ENCODE measurements around the gene CKLF.
"Not testable (repeated sequence)": the region's sequence is repeated elsewhere in the genome, so short reads cannot be mapped to it uniquely, and the experiment has no call there.

The CKLF gene

GRCh38 chr16:66596986-66597848 is 44.8 kb downstream of the CKLF start:
- DNase-seq (ENCODE audit: low read depth in 3 of 3): no peak

DNA sequence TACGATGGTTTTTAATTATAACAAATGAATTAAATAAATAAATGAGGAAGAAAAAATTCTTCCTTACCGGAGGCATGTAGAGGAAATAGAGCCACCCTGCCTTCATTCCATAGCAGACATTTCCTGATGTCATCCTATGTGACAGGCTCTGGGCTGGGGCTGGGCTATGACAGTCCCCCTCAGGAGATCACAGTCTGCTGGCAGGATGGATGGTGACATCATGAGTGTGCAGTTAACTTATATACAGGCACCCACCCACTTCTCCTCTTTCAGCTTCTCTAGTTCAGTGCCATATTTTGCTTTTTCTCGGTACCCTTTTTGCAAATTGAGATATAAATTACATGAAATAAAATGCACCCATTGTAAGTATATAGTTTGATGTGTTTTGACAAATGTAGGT is 45.7 kb downstream of the CKLF start:
- no peak for DNase-seq (ENCODE audit: low read depth in 3 of 3)

DNA sequence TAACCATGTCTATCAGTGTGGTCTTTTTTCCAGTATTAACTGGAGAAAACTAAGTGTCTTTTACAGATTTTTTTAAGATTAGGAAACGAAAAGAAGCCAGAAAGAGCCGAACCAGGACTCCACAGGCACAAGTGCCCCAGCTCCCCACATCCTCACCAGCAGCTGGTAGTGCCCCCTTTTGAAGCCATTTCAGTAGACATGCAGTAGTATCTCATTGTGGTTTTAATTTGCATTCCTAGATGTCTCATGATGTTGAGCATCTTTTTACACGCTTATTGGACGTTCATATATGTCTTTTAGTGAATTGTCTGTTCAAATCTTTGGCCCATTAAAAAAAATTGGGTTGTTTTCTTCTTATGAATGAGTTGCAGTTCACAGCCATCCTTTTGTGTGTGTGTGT is 47.4 kb downstream of the CKLF start:
- DNase-seq (ENCODE audit: low read depth in 3 of 3): no peak

- no peak for DNase-seq (ENCODE audit: low read depth in 3 of 3)
Measured at GRCh38 chr16:66600477-66600876, 48.1 kb downstream of the CKLF start.

GRCh38 chr16:66601471-66601870 is 49.1 kb downstream of the CKLF start:
- DNase-seq (ENCODE audit: low read depth in 3 of 3): no peak

DNA sequence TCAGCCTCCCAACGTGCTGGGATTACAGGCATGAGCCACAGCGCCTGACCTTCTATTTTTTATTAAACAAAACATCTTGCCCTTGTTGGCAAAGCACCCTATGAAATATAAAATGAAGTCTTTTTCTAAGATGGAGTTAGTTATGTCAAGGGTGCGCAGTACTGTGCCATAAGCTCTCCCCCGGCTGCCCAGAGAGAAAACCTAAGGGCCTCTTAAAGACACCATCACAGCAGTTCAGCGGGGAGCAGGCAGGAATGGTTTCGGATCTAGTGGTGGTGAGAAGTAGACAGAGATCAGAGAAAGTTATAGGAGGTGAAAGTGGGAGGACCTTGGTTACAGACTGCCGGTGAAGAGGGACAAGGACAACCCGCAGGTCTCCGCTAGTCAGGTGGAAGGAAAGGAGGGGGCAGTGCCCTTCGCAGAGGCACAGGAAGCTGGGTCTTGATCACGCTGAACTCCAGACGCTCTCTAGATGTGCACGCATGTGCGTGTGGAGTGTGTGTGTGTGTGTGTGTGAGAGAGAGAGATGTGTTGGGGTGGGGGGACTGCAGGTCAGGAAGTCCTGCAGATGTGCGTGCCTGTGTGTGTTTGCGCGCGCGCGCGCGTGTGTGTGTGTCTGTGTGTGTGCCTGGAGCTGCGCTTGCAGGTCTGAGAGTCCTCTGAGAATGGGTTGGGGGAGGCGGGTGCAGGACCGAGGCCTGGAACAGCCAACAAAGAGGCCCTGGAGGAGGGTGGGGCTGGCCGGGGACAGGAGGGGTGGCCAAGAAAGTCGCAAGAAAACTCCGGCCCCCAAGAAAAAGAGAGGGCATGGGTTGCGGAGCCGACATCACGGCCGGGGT is 51.4 kb downstream of the CKLF start:
- peak; percentile 38 to 54 (median 51) for DNase-seq (ENCODE audit: low read depth in 3 of 3)

DNA sequence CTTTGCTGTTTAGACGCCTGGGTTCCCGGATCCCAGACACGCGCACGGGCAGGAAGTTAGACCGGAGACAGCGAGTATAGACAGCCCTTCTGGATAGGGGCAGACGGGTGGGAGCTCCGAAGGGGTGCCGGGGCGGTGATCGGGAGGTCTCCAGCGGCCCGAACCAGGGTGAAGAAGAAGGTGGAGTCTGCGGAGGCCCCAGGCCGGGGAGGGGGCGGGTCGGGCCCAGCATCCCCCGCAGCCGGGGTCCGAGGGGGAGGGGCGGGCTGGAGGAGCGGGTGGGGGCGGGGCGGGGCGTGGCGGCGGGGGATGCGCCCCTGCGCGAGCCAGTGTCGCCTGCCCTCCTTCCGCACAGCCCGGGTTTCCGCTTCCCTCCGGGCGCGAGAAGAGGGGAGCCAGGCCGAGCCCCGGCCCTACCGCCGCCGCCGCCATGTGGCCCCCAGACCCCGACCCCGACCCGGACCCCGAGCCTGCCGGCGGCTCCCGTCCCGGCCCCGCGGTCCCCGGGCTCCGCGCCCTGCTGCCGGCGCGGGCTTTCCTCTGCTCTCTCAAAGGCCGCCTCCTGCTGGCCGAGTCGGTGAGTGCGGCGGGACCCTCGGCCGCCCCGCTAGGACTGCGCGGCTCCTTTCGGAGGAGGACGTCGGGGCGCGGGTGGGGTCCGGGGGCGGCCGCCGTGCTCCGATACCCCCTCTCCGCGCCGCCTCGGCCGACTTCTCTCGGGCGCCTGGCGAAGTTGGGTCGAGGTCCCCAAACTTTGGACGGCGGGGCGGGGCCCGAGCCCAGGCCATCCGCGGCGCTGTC is 52.2 kb downstream of the CKLF start, which contains the start of gene CMTM3:
TSS of gene CMTM3 (plus strand) at position 329 of the 801 bp plus-strand sequence. CDS start at position 431, 102 bp downstream.
- peak; percentile 44 to 69 (median 49) for DNase-seq (ENCODE audit: low read depth in 3 of 3)

DNA sequence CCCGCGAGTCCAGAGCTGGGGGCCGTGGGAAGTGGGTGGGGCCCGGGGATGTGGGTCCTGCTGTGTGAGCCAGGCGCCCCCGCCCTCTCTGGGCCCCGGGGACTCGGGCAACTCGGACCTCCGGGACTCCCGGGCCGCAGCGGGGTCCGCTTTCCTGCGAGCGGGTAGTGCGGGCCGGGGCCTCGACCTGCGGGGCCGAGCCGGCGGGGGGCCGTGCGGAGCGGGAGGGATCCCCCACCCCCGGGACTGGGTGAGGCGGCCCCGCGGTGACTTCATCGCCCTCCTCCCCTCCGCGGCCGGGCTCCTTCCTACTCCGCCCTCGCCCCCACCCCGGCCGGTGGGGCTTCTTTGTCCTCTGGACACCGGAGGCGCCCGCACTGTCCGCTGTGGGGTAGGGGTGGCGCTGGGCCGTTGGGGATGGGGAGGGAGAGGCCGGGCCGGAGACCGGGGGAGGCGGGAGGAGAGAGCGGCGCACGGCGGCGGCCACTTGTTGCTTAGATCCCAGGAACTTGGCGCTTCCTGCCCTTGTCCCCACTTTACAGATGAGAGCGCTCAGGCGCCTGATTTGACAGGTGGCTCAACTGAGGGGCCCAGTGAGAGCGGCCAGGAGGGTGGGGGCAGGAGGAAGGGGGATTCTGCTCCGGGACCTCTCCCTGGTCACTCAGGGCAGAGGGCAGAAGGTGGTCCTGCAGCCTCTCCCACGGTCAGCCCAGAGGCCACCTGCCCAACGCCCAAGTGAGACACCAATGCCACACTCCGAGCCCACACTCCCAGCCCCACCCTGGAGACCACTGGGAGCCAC is 53.0 kb downstream of the CKLF start:
- peak in 1 of 3 donors; percentile 41 for DNase-seq (ENCODE audit: low read depth in 3 of 3)

- no peak for DNase-seq (ENCODE audit: low read depth in 3 of 3)
Measured at GRCh38 chr16:66605979-66606751, 53.8 kb downstream of the CKLF start.

DNA sequence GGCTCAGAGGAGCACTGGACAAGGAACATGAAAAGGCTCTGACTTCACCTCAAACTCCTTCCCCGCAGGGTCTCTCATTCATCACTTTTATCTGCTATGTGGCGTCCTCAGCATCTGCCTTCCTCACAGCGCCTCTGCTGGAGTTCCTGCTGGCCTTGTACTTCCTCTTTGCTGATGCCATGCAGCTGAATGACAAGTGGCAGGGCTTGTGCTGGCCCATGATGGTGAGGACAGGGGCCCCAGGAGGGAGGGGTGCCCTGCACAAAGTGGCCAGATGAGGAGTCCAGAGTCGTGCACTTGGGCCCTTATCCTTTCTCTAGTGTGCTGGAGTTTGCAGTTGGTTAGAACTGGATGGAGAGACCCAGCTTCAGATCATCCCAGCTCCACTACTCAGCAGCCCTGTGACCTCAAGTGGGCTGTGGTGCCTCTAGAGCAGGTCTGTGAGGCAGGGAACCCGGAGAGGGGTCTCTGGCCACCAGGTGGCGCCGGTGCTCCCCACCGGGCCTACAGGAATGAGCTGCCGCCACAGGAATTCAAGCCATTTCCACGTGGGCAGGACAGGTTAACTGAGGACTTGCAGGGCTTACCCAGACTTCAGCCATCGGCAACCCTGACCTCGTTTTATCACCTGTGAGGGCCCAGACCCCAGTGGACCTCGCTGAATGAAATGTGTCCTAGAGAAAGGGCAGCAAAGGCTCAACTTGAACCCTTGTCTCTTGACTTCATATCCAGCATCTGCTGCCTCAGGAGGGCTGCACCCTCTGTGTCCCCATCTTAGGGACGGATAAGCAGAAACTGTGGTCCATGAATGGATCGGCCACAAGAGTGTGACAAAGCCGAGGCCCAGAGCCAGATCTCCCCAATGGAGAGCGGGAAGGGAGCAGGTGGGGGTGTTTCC is 56.1 kb downstream of the CKLF start:
- peak; percentile 76 to 83 (median 77) for DNase-seq (ENCODE audit: low read depth in 3 of 3)

DNA sequence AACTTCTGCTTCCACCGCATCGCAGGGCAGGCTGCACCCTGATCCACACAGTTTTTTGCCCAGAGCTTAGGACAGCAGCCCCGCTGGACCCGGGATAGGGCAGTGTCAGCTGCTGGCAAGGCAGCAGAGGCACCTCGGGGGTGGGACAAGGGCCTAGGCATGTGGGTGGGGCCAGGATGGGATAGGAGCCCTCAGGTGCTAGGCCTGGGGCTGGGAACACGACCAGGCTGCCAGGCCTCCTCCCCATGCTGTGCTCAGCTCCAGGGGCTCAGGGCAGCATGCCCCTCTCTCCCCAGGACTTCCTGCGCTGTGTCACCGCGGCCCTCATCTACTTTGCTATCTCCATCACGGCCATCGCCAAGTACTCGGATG is 56.7 kb downstream of the CKLF start:
- DNase-seq (ENCODE audit: low read depth in 3 of 3): no peak

DNA sequence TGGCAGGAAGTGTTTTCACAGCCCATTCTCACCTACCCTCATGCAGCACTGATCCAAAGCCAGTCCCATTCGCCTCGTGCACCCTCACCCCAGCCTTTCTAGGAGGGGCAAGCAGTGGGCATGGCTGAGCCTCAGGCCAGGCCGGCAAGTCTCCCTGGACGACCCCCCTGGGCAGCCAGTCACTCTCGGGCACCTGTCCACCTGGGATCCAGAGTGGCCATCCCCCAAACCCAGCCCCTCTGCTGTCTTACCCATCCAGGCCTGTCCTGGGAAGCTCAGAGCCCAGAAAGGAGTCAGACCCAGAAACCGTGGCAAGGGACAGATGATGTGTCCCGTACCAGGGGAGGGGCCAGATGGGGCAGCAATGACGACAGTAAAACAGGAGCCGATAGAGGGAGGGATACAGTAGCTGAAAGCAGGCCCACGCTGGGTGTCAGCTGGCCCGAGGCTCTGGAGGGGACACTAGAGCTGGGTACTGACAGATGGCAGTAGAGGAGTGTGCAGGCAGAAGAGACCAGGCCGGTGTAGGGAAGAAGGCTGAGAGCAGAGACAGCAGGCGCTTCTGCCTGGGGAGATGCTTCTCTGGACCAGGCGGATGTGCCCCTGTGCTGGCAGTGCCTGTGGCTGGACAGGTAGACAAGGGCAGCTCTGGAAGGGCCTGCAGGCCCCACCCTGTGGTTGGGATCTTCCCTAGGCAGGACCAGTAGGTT is 57.9 kb downstream of the CKLF start:
- no peak for DNase-seq (ENCODE audit: low read depth in 3 of 3)

- DNase-seq (ENCODE audit: low read depth in 3 of 3): not testable (repeated sequence)
Measured at GRCh38 chr16:66611911-66612310, 59.5 kb downstream of the CKLF start.

- DNase-seq (ENCODE audit: low read depth in 3 of 3): no peak
Measured at GRCh38 chr16:66612422-66612821, 60.0 kb downstream of the CKLF start.

GRCh38 chr16:66614161-66614802 is 61.9 kb downstream of the CKLF start:
- no peak for DNase-seq (ENCODE audit: low read depth in 3 of 3)

Data from stimulated activated CD4-positive, alpha-beta T cell treated with anti-CD3 and anti-CD28 coated beads, TNF-alpha, amount 100 ng/mL, for 48 hours (primary cell).